ENCODE data around the gene OR56A3.

Gene OR56A3

DNA sequence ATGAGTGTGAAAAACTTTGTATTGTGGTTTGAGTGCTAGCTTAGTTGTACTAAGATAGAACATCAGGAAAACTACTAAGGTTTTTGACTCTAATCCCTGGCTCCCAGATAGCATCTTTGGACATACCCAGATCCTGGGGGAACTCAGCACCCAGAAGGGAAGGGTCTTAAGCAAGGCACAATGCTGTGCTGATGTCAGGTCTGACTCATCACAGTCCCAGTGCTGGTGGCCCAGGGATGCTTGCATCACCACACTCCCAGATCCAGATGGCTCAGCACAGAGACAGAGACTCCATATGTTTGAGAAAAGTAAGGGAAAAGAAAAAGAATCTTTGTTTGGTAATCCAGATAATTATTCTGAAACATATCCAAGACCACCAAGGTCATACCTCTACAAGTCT lies 18.3 kb upstream of the OR56A3 start:
- POLR2A ChIA-PET (ENCODE audit: low non-redundant PET): no interaction called here
- CTCF ChIA-PET: no interaction called here
- DNase-seq (ENCODE audit: low spot score): no peak
- TF ChIP-seq, protein P1, sequence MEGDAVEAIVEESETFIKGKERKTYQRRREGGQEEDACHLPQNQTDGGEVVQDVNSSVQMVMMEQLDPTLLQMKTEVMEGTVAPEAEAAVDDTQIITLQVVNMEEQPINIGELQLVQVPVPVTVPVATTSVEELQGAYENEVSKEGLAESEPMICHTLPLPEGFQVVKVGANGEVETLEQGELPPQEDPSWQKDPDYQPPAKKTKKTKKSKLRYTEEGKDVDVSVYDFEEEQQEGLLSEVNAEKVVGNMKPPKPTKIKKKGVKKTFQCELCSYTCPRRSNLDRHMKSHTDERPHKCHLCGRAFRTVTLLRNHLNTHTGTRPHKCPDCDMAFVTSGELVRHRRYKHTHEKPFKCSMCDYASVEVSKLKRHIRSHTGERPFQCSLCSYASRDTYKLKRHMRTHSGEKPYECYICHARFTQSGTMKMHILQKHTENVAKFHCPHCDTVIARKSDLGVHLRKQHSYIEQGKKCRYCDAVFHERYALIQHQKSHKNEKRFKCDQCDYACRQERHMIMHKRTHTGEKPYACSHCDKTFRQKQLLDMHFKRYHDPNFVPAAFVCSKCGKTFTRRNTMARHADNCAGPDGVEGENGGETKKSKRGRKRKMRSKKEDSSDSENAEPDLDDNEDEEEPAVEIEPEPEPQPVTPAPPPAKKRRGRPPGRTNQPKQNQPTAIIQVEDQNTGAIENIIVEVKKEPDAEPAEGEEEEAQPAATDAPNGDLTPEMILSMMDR (conservative IDR thresholded peaks at IDR 0.05; ENCODE audit: low read depth): no peak
- H3K27ac ChIP-seq: no peak overlapping the region

DNA sequence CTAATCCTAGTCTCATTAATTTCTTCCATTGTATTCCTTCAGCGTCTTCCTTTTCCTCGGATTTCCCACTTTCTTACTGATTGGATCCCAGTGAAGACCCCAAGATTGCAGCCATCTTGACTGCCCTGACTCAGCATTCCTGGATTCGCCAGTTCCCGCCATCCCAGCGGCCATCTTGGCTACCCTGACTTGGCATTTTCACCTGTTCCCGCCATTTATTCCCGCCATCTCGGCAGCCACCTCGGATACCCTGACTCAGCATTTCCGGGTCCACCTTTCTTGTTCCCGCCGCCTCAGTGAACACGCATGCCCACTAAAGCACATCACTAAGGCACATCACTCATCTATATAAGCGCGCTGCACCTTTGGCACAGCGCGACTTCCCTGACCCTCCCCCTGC lies 13.8 kb upstream of the OR56A3 start:
- ChIA-PET CTCF (no interaction called here), POLR2A (ENCODE audit: low non-redundant PET) (no interaction called here)
- TF ChIP-seq, protein P1 (conservative IDR thresholded peaks at IDR 0.05; ENCODE audit: low read depth): no peak
- DNase-seq (ENCODE audit: low spot score): no peak
- H3K27ac ChIP-seq: no peak overlapping the region

DNA sequence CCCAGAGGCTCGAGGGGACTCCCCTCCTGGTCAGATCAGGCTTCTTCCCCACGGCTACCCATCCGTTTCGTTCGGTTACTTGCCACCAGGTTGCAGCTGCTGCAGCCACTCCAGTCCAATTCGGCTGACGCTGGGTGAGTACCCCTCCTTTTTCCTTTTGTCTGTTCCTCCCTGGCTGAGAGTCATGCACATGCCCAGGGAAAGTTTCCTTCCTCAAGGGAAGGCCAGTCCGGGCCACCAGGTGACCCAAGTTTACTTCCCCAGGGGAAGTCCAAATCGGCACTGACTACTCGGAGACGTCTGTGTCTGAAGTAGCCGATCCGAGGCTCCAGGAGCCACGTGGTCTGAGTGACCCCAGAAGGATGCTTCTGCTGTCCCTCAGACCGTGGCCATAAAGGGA lies 13.2 kb upstream of the OR56A3 start:
- POLR2A ChIA-PET (ENCODE audit: low non-redundant PET): no interaction called here
- CTCF ChIA-PET: no interaction called here
- DNase-seq (ENCODE audit: low spot score): no peak
- TF ChIP-seq, protein P1 (conservative IDR thresholded peaks at IDR 0.05; ENCODE audit: low read depth): no peak
- H3K27ac ChIP-seq: no peak overlapping the region

DNA sequence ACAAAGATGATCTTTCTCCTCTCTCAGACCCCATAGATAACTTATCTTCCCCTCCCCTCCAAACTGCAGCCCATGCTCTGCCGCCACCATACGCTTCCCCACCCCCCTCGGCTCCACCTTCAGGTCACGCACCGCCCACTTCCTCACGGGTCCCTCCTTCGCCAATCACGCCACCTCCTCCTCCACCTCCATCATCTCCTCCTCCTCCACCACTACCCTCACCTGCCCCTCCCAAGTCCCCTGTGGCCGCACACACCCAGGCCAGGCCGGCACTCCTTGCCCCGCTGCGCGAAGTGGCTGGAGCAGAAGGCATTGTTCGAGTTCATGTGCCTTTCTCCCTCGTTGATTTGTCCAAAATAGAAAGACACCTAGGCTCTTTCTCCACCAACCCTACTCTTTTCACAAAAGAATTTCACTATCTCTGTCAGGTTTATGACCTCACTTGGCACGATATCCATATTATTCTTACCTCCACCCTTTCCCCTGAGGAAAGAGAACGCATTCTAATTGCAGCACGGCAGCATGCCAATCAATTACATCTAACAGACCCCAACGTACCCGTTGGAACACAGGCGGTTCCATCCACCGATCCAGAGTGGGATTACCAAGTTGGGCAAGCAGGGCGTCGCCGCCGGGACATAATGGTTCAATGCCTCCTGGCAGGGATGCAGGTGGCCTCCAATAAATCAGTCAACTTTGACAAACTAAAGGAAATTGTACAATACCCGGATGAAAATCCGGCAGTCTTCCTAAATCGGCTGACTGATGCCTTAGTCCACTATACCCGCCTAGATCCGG lies 12.3 kb upstream of the OR56A3 start:
- ChIA-PET CTCF (no interaction called here), POLR2A (ENCODE audit: low non-redundant PET) (no interaction called here)
- TF ChIP-seq, protein P1 (conservative IDR thresholded peaks at IDR 0.05; ENCODE audit: low read depth): no peak
- no peak overlapping the region for H3K27ac ChIP-seq
- no peak for DNase-seq (ENCODE audit: low spot score)

DNA sequence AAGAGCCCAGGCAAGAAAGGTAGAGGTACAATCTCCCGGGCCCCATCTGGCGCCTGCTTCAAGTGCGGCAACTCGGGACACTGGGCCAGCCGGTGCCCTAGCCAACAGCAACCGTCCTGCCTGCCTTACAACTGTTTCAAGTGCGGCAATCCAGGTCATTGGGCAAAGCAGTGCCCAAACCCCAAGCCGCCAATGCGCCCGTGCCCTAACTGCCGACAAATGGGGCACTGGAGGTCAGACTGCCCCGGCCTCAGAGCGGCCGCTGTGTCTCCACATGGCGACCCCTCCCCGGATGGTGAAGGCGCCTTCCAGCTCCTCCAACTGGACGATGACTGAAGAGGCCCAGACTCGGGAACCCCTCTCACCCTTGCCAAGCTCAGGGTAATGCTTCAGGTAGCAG lies 11.4 kb upstream of the OR56A3 start:
- ChIA-PET POLR2A (ENCODE audit: low non-redundant PET) (no interaction called here), CTCF (no interaction called here)
- no peak overlapping the region for H3K27ac ChIP-seq
- no peak for DNase-seq (ENCODE audit: low spot score)
- TF ChIP-seq, protein P1 (conservative IDR thresholded peaks at IDR 0.05; ENCODE audit: low read depth): no peak

DNA sequence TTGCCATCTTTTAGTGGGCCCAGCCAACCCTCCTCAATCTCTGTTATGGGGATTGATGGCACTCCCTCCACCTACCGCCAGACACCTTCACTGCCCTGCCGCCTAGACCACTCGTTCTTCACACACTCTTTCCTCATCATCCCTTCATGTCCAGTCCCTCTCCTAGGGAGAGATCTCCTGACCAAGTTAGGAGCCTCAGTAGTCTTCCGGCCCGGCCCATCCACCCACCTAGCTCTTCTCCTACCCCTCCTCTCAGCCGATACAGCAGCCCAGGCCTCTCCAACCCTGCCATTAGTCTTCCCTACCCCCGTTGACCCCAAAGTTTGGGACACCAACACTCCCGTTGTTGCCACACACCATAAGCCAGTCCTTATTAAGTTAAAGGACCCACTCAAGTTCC lies 11.0 kb upstream of the OR56A3 start:
- no peak overlapping the region for H3K27ac ChIP-seq
- ChIA-PET POLR2A (ENCODE audit: low non-redundant PET) (no interaction called here), CTCF (interaction anchor here (0.6 kb wide), 1 partner anchor 8 kb away, joined by 3 read pairs; no protein-coding TSS in a partner anchor)
- TF ChIP-seq, protein P1 (conservative IDR thresholded peaks at IDR 0.05; ENCODE audit: low read depth): no peak
- DNase-seq (ENCODE audit: low spot score): no peak

All from RWPE1 (cell line).